ENCODE data around the gene MDC1. TPM values are rescaled to one million over a fixed set of nuclear protein-coding genes. Genes with fewer than 3 reads are reported as not detected.

The MDC1 gene
- total and polyA plus RNA-seq, 2 of the 13 experiments (the other 11 are each of a cell fraction or from before 2014, with no cell fraction given), result 8.4 to 14.0 TPM

GRCh38 chr6:30717129-30717844, at the start of gene MDC1 (continued):
- TF ChIP-seq ZBTB4 (CRISPR knock-in tag; IDR thresholded peaks at IDR 0.05; ENCODE audit: borderline replicate concordance) (peak; percentile 85; the same call in 1 of the 2 replicates), ZNF350 (CRISPR knock-in tag; IDR thresholded peaks at IDR 0.05; ENCODE audit: borderline replicate concordance, low read depth) (peak; percentile 99), ZNF703 (CRISPR knock-in tag; IDR thresholded peaks at IDR 0.05; ENCODE audit: borderline replicate concordance) (no peak), ZNF432 (CRISPR knock-in tag; IDR thresholded peaks at IDR 0.05; ENCODE audit: borderline replicate concordance) (no peak), PHF21A (CRISPR knock-in tag; IDR thresholded peaks at IDR 0.05) (peak; percentile 97), ADNP (CRISPR knock-in tag; IDR thresholded peaks at IDR 0.05) (no peak; the same call in 1 of the 2 replicates), HOXA3 (CRISPR knock-in tag; IDR thresholded peaks at IDR 0.05) (peak; percentile 99), ZNF772 (CRISPR knock-in tag; IDR thresholded peaks at IDR 0.05) (peak; percentile 99), ZNF513 (CRISPR knock-in tag; conservative IDR thresholded peaks at IDR 0.05) (no peak; the same call in 1 of the 2 replicates), PITX1 (CRISPR knock-in tag; IDR thresholded peaks at IDR 0.05) (peak; percentile 65), ZNF430 (CRISPR knock-in tag; IDR thresholded peaks at IDR 0.05) (peak; percentile 95), TBL1XR1 (IDR thresholded peaks at IDR 0.05; ENCODE audit: borderline replicate concordance, low read length, partially characterized antibody) (no peak), JUNB (CRISPR knock-in tag; IDR thresholded peaks at IDR 0.05; ENCODE audit: borderline replicate concordance) (peak; percentile 66; the same call in 1 of the 2 replicates), ATF3 (CRISPR knock-in tag; IDR thresholded peaks at IDR 0.05) (peak; percentile 68; the same call in 1 of the 2 replicates), ZNF138 (CRISPR knock-in tag; IDR thresholded peaks at IDR 0.05; ENCODE audit: low read depth) (peak; percentile 83; the same call in 1 of the 2 replicates), ZBTB20 (CRISPR knock-in tag; IDR thresholded peaks at IDR 0.05; ENCODE audit: borderline replicate concordance, low read depth) (peak; percentile 85; the same call in 1 of the 2 replicates), ZNF10 (CRISPR knock-in tag; IDR thresholded peaks at IDR 0.05; ENCODE audit: borderline replicate concordance, low read depth) (no peak), HMGXB3 (CRISPR knock-in tag; IDR thresholded peaks at IDR 0.05; ENCODE audit: borderline replicate concordance) (peak; percentile 89)

Measured in HepG2 (cell line).